Stimulated activated CD8-positive, alpha-beta memory T cell treated with anti-CD3 and anti-CD28 coated beads, Interleukin-2, amount 100 ng/mL, for 48 hours (primary cell): ENCODE data around the gene FAM229A.

Experiments used
- DNase-seq, 2 donors: peaks; one replicate each; pipeline ENCODE4 v3.0.0-alpha.2; 2020; ENCODE audit warnings: low read depth in 2 of 2

The FAM229A gene

DNA sequence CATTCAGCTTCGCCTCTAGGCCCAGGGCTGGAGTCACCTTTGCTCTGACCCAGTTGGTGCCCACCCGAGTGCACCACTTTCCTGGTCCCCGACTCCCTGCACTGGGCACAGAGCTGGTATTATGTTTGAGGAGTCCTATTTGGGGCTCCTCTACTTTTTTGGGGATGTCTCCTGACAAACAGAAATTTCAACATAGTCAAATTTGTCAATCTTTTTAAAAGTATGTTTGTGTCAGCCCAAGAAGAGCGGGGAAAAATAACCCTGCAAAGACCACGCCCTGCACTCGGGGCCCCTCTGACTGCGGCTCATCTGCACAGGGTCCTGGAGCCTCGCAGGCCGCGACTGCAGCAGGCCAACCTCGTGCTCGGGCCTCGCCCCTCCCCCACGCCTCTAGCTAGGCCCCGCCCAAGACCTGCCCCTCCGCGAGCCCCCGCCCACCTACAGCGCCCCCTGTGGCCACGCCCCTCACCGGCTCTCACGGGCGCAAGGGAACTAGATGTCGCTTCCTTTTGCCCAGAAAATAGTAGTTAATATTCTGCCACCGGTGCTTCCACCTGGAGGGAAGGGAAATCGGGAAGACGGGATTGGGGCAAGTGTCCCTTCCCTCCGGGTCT lies 11.4 kb downstream of the FAM229A start:
- DNase-seq = peak; percentile 63 to 76

DNA sequence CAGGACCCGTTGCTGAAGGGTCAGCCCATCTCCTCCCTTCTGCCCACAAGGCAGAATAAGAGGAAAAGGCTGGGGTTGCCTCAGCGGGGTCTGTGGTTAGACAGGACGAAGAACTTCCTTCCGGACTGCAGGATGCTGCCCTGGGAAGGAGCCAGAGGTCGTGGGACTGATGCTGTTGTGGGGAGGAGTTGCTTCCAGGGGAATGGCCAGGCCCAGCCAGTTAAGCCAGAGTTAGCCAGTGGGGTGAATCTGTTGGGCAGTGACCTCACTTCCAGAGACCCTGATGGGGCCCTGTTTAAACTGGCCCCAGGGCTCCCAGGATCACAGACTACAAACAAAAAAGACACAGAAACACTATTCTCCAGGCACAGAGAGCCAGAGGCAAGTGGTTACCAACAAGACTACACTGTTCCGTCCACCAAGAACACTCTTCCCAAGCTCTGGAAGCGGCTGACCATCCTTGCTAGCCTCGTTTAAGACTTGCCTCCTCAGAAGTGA lies 13.0 kb downstream of the FAM229A start:
- DNase-seq = no peak

DNA sequence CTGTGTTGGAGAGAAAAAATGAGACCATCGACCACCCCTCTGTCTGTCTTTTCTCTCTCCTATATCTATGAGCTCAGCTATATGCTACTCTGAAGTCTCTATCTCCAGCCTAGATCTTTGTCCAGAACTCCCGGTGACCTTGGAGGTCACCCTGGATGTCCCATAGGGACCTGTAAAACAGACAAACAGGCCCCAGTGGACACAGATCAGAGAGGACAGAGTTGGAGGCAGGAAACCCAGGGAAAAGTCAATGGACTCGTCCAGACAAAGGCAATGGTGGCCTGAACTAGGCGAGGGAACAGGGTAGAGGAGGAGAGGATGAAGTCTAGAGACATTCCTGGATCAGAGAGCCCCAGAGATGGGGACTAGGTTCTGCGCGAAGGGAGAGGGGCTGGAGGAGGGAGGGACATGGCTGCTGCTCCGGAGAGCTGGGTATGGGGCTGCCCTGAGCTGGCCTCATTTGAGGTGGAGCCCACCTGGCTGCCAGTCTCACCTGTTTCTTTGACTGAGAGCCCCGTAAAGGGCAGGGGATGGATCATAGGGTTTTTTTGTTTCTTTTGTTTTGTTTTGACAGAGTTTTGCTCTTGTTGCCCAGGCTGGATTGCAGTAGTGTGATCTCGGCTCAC lies 15.6 kb downstream of the FAM229A start:
- DNase-seq = no peak

DNA sequence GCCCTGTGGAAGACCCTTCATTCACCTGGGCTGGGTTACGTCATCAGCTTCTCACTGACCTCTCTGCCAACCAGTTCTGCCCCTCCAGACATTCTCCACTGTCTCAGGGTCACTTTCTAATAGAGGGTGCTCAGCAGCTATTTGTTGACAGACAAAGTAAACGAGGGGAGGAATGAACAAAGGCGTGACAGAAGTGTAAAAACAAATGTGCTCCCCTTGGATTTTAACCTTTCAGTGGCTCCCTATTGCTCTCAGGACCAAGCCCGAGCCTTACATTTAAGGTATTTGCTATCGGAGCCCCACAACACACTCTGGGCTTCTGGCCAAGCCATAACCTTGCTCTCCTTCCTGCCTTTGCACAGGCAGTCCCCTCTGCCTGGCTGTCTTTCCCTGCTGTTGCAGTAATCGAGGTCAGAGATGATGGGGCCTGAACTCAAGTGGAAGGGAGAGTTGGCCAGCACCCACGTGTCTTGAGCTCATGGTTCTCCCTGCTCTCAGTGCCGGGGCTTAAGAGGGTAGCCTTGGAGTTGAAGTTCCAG lies 16.9 kb downstream of the FAM229A start:
- no peak for DNase-seq

DNA sequence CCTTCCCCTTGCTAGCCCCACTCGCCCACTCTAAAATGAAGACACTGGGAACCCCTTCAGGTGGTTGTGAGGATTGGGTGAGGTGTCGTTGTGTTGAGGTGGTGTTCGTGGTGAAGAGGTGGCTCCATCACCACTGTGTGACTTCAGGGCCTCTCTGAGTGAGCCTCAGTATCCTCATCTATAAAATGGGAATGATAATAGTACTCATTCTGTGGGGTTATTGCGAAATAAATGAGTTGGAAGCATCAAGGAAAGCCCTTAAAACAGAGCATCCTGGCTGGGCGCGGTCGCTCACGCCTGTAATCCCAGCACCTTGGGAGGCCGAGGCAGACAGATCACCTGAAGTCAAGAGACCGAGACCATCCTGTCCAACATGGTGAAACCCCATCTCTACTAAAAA lies 19.6 kb downstream of the FAM229A start:
- no peak for DNase-seq

DNA sequence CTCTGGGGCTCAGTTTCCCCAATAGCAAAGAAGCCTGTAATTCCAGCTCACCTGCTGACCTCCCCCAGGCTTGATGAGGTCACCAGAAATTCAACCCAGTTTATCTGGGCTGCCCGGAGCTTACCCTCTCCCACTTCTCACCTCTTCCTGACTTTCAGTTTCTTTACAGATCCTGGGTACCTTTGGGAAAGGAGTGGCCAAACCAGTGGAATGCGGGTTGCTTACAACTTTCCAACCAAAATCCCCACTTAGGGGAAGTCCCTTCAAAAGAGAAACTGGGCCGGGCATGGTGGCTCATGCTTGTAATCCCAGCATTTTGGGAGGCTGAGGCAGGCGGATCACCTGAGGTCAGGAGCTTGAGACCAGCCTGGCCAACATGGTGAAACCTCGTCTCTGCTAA lies 20.3 kb downstream of the FAM229A start:
- no peak for DNase-seq

DNA sequence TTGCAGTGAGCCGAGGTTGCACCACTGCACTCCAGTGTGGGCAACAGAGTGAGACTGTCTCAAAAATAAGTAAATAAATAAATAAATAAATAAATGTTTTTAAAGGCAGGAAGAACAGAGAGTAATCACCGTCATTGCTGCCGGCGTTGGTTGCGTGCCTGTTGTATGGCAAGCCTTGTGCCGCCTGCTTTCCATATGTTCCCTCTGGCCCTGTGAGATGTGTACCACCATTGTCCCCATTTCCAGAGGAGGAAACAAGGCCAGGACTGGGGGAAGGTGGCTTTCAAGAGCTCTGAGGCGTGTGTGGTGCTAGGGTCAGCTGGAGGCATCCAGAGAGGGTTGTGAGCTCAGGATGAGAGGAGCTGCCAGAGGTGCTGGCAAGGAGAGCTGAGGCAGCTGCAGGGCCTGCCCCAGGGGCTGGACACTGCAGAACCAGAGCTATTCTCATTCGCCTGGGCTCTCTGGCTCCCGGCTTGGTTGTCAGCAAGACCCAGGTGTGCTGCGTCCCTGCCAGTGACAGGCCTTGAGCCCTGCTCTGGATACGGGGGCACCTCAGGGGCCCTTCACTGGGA lies 21.0 kb downstream of the FAM229A start:
- no peak for DNase-seq

DNA sequence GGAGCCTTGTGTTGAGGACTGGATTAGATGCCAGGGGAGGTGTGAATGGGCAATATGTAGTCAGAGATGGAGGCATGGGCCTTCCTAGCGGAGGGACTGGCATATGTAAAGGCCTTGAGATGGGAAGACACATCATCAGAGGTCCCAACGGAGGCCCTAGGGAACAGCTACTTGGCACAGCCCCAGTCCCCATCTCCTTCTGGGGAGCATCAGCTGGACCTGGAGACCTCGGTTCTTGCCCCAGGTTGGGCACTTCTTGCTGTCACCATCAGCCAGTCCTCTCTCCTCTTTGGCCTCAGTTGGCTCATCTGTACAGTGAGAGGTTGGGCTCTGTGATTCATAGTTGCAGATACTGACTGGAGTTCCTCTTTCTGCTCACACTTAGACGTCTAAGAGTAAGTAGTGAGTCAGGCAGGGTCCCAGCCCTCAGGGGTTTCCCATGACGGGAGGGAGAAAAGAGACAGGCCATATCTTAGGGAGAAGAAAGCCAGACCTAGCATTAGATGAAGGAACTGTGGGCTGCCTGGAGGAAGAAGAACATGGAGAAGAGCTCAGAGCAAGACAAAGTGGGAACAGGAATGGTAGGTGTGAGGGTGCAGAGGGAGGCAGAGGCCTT lies 22.8 kb downstream of the FAM229A start:
- DNase-seq = no peak

DNA sequence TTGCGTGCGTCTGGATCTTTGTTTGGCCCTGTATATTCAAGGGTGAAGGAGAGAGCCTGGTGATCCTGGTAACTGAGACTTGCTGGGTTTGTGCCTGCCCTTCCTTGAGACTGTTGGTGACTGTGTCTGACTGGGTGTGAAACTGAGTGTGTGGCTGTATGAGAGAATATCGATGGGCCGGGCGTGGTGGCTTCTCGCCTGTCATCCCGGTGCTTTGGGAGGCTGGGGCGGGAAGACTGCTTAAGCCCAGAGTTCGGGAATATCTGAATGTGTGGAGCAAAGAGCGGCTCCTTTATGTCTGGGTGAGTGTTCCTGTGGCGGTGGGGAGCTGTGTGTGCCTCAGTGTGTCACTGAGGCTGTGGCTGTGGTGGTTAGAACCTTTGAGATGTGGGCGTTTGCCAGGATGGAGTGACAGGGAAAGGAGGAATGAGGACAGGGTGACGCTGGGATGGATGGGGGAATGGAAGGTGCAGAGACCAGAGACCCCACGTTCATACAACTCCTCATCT lies 23.6 kb downstream of the FAM229A start:
- DNase-seq = no peak

DNA sequence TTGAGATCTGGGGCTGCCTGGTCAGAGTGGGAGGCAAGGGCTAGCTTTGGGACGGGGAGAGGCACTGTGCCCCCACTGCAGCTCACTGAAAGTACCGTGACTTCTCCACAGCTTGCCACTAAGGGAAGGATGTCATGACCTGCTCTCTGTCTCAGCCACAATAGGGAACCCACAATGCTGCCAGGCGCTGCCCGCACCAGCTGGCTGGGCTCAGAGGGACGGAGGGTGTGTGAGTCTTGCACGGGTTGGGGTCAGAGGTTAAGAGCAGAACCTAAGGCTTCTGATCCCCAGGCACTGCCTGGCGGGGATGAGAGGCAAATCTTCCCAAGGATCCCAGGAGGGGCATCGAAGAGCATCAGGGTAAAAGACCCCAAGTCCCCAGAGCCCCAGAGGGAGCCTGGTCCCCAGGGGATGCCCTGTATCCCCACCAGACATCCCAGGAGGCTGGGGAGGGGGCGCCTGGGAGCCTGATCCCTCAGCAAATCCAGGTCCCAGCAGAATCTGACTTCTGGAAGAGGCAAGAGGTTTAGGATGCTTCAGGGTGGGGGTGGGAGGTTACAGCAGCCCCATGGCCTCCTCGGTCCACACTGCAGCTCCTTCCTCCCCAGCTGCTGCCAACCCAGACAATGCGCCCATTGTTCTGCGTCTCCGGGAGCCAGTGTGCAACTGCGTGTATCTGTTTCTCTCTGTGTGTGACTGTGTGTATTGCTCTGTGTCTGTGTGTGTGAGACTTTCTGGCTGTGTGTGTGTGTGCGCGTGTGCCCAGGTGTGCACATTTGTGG lies 24.2 kb downstream of the FAM229A start:
- DNase-seq = no peak

DNA sequence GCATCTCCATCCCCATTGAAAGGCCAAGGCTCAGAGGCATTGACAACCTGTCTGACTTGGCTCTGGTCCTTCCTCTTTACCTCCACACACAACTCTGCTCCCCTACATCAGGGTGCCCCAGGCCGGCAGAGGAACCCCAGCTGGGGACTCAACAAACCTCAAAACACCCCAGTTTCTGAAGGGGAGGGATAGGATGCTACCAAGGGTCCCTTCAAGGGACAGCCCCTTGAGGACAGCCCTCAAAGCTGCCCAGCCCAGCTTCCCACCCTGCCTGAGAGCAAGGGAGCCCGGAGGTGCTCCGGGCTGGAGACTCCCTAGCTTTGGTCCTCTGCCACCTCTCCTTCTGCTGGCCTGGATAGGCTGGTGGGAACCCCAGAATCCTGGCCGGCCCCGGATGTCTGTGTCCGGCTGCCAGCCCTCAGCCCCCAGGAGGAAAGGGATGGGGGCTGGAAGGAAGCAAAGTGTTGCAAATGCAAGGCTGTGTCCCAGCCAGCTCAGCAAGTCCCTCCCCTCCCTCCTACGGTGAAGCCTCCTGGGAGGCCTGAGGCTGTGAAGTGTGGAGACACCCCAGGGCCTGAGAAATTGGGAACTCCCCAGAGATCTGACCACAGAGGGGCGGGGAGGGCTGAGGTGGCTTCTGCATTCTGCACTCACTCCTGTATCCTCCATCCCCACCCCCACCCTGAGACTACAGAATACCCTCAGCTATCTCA lies 25.2 kb downstream of the FAM229A start:
- DNase-seq = peak; percentile 57 to 59

DNA sequence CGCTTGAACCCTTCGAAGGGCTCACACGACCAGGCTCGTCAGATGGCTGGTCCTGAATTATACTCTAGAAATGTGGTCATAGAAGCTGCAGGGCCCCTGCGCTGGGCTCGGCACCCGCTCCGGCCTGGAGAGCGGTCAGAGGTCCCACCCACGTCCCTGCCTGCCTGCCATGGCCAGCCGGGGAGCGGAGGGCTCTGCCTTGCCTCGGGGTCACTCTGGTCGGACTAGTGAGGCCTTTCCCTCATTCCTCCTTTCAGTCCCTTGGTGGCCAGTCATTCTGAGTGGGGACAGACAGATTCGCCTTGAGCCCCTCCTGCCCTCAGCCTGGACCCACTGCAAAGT lies 25.7 kb downstream of the FAM229A start:
- DNase-seq = no peak

DNA sequence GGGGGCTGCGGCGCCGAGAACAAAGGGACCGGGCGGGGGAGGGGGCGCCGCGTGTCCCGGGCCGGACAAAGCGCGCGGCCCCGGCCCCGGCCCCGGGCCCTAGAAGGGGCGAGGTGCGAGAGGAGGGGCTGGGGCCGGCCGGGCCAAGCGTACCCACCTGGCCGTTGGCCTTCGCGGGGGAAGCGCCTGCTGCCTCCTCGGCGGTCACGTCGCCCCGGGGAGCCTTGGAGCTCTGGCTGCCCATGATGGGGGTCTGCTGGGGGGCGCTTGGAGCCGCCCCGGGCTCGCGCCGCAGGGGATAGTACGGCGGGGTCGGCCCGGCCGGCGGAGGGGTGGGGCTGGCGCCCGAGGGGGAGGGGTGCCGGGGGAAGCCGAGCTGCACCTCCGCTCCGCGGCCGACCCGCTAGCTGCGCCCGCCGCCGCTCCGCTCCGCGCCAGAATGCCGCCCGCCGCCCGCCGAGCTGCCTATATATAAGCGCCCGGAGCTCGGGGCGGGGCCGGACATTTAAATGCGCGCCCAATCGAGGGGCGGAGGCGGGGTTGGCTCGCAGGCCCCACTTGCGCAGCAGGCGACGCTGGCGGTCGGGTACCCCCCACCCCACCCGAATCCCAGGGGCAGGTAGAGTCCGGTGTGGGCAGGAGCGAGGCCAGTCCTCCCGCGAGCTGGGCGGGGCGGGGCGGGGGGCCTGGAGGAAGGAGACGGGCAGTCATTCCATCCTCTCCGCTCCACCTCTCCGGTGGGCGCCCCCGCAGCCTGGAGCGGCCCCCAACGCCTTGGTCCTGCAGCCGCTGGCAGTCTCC lies 26.3 kb downstream of the FAM229A start, which contains the start of gene MARCKSL1:
MARCKSL1 (minus strand) TSS at position 444 of the 801 bp plus-strand sequence; CDS start at position 244, 200 bp downstream.
- DNase-seq = peak; percentile 70 to 78

DNA sequence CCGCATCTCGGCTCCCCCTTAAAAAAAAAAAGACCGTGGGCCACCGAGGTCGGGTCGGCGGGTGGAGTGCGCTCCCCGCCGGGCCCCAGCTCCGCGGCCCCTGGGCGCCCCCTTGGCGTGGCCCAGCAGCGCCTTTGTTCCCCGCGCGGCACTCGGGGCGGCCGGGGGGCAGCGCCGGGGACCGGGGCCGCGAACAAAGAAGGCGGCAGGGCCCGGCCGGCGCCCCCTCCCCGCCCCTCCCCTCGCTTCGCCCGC lies 26.8 kb downstream of the FAM229A start:
- no peak for DNase-seq

DNA sequence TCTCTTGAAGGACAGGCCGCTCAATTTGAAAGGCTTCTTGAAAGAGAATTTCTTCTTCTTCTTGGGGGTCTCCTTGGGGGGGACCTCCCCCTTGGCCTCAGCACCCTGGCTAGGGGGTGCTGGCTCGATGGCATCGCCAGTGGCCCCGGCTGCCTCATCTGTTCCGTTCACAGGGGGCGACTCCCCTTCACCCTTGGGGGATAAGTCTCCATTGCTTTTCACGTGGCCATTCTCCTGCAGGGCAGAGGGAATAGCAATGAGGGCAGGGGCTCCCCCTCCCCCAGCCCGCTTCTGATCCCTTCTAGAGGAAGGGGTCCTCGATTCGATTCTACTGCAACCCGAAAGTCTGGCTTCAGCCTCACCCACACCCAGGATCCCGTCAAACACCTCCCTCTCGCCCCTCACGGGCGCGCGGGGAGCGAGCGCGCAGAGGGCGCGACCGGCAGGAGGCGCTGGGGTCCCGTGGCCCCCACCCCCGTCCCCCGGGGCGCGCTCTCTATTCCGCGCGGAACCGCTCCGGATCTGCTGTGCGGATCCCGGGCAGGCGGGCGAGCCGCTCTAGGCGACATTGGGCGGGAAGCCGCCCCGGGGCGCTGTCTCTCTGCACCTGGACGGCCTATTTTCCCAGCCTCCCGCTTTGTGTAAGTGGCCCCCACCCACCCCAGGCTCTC lies 27.3 kb downstream of the FAM229A start:
- peak in 1 of 2 donors; percentile 42 for DNase-seq

DNA sequence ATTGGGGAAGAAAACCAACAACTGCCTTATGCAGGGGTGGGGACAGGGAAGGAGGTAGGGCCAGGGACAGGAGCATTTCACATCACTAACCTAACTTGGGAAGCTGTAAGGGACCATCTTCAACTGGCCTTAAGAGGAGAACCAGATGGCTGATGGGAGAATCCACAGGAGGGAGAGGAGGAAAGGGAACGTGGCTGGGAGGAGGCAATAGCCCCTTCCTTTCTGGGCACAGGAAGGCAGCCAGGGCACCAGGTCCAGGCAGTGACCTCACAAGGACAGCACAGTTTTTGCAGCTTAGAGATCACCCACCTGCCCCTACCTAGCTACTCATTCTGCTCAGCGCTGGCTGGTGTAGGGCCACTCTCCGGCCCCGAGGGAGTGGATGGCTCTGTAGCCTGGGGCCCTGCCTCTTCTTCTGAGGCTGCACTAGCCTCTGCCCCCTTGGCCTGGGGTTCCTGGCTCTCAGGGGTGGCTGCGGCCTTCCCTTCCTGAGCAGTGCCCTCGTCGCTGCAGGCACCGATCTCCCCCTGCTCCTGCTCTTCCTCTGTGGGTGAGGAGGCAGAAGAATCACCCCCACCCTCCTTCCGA lies 27.9 kb downstream of the FAM229A start:
- DNase-seq = no peak

DNA sequence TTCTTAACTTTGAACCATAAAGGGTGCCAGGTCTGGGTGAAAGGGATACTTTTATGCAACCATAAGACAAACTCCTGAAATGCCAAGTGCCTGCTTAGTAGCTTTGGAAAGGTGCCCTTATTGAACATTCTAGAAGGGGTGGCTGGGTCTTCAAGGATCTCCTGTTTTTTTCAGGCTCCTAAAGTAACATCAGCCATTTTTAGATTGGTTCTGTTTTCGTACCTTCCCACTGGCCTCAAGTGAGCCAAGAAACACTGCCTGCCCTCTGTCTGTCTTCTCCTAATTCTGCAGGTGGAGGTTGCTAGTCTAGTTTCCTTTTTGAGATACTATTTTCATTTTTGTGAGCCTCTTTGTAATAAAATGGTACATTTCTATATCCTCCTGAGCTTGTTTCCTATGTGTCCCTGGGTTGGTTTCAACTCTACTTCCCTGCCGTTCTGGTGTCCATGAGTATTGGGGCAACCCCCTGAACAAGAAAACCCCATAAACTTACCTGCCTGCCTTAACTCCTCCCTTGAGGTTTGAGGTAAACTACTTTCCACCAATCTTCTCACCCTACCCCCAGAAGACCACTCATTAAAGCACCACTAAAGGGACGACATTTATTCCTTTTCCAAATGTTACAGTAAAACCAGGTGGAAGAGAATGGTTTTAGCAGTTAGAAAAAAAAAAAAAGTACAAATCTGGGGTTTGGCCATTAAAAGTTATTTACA lies 28.9 kb downstream of the FAM229A start:
- DNase-seq = no peak

DNA sequence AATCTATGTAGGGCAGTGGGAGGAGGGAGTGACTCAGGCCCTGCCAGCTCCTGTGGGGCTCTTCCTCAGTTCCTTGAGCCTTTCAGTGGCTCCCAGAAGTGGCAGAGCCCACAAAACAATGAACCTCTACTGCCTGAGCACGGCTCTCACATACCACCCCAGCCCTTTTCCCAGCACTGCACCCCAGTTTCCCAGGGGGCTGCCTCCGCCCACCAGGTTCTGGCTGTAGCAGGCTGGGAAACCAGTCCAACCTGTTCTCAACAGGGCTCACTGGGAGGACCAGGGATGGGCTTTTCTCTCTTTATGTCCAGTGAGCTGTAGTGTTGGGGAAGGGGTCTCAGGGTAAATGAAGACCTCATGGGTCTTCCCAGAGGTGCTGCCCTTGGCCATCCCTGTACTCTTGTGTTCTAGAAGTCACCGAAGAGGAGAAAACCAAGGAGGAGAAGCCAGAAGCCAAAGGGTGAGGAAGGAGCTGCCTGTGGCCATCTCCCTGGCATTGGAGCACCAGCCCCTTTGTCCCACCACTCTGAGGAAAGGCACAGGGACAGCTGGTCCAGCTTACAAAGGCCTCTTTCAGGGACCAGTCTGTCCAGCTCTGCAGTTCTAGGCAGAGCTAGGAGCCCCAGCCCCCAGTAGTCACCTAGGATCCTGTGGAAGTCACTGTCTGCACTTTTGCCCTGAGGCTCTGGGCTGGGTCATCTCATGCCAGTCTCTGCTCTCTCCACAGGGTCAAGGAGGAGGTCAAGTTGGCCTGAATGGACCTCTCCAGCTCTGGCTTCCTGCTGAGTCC lies 29.8 kb downstream of the FAM229A start:
- no peak for DNase-seq
